Colonic mucosa (tissue), 4 donors: Measurements from ENCODE around the gene GSK3A. TPM values are rescaled to one million over a fixed set of nuclear protein-coding genes. Genes with fewer than 3 reads are reported as not detected.

Source experiments
- DNase-seq: peaks from one replicate; pipeline ENCODE4 v3.0.0-alpha.2; 2020
- H3K27ac ChIP-seq: fragments of 200-600 bp; one replicate; pipeline ENCODE4 v1.8.0; 2021
- H3K27me3 ChIP-seq: fragments of 200-600 bp; one replicate; pipeline ENCODE4 v1.8.0; 2021
- H3K36me3 ChIP-seq: fragments of 200-600 bp; one replicate; pipeline ENCODE4 v1.8.0; 2021
- H3K4me1 ChIP-seq: fragments of 200-600 bp; one replicate; pipeline ENCODE4 v1.8.0; 2021; ENCODE audit warnings: mild to moderate bottlenecking
- H3K4me3 ChIP-seq: fragments of 200-600 bp; one replicate; pipeline ENCODE4 v1.8.0; 2021
- H3K9ac ChIP-seq, 2 donors: one replicate each; pipeline ENCODE4 v1.7.0; 2013; ENCODE audit warnings: control low read depth in 2 of 2, low read depth in 2 of 2, low read length in 2 of 2
- H3K9me3 ChIP-seq: fragments of 200-600 bp; one replicate; pipeline ENCODE4 v1.8.0; 2021
- CTCF ChIP-seq: fragments of 200-600 bp; IDR thresholded peaks from one replicate; pipeline ENCODE4 v1.8.0; 2022; ENCODE audit warnings: antibody characterized with exemption, mild to moderate bottlenecking
- intact Hi-C: fragments of 100-400 bp; cut with DNase I; formaldehyde crosslinking; loops from one replicate; pipeline ENCODE4 v1.14.1; 2022
- total RNA-seq, 2 donors: library from RNA; stranded (reverse); fragmentation: NEBNext Ultra II Directional in 1 of 2; extraction: Animal tissue kit (Norgen Biotek cat#: 25700) in 1 of 2; gene quantifications; one replicate each; pipeline ENCODE4 v1.2.1, GENCODE V29; 2021
- donor health status: healthy.
- donor health status: DM: no; HTN: no; CAD: no.
- donor health status: DM: no; HTN: no; CAD: no.

Gene GSK3A
- total RNA-seq, 2 donors from 2014 or later = 47.8 to 51.8 TPM

DNA sequence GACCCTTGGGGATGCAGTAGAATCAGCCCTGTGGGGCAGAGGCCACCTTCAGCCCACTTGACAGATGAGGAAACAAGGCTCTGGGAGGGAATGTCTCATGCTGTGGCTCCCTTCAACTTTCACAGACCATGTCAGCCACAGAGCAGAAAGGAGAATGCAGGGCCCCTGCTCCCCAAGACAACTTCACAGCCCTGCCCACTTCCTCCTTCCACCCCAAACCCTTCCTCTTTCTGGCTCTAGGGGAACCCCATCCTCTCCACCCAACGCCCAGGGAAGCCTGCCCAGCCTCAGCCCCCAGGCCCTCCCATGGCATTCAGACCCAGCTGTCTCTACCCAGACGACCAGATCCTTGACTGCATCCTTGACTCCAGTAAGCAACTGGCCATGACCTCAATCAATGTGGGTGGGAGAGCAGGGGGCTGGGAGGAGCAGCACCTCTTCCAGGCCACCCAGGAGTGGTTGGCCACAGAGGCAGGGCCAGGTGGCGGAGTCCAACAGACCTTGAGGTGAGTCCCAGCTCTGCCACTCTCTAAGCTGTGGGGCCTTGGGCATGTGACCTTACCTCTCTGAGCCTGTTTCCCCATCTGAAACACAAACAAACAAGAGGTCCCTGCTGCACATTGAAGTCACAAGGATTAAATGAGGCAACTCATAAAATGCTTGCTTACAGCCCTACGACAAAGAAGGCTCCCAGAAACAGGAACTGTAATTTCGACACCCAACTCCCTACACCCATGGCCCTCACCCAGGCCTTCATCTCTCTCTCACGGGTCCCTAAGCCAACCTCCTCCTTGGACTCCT lies 40.7 kb downstream of the GSK3A start:
- peaks cover 10% of the 10 kb centered on the region for H3K36me3 ChIP-seq
- H3K4me3 ChIP-seq = no peak overlapping the region
- H3K27me3 ChIP-seq = no peaks in the 10 kb centered on the region
- peak overlapping the region in 1 of 2 donors; percentile 28 for H3K9ac ChIP-seq
- intact Hi-C loops = no loop called here
- no peak for DNase-seq
- H3K9me3 ChIP-seq = no peaks in the 10 kb centered on the region
- TF ChIP-seq CTCF = no peak
- peak overlapping the region; percentile 74 for H3K27ac ChIP-seq
- H3K4me1 ChIP-seq = peaks cover 4% of the 10 kb centered on the region

DNA sequence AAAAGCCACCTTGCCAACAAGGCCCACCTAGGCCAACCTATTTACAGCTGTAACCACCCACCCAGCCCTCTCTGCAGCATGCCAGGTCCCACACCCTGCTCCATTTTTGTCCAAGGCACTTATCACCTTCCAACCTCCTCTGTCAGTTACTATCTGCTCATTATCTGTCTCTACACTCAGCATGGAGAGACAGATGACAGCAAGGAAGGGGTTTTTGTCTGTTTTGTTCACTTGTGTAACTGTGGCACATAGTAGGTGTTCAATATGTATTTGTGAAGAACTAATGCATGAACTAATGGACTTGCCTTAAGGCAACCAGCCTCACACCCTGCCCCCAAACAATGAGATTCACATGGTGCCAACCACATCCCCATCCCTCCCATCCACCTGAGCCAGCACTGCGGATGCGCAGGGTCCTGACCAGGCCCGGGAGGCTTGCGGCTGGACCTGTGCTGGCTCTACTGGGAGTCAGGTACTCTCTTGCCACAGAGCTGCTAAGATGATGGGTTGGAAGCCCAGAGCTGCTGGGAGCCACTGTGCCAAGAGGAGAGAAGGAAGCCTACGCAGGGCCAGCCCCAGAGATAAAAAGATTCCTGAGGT lies 42.2 kb downstream of the GSK3A start:
- H3K36me3 ChIP-seq = peaks cover 10% of the 10 kb centered on the region
- peak overlapping the region; percentile 66 for H3K27ac ChIP-seq
- no peak for DNase-seq
- no peak for TF ChIP-seq CTCF
- H3K9ac ChIP-seq = peak overlapping the region; percentile 5 to 27
- H3K27me3 ChIP-seq = no peaks in the 10 kb centered on the region
- no peaks in the 10 kb centered on the region for H3K9me3 ChIP-seq
- H3K4me3 ChIP-seq = no peak overlapping the region
- peaks cover 4% of the 10 kb centered on the region for H3K4me1 ChIP-seq
- intact Hi-C loops = no loop called here

- no peak overlapping the region for H3K4me3 ChIP-seq
Measured at GRCh38 chr19:42199440-42200115, 42.8 kb downstream of the GSK3A start.

GRCh38 chr19:42198676-42199439 lies 43.5 kb downstream of the GSK3A start:
- TF ChIP-seq CTCF = no peak
- peaks cover 4% of the 10 kb centered on the region for H3K4me1 ChIP-seq
- H3K27me3 ChIP-seq = no peaks in the 10 kb centered on the region
- DNase-seq = peak; percentile 47
- peak overlapping the region; percentile 66 for H3K27ac ChIP-seq
- intact Hi-C loops = no loop called here
- peak overlapping the region in 1 of 2 donors; percentile 4 for H3K9ac ChIP-seq
- H3K4me3 ChIP-seq = no peak overlapping the region
- H3K9me3 ChIP-seq = no peaks in the 10 kb centered on the region
- H3K36me3 ChIP-seq = peaks cover 9% of the 10 kb centered on the region

More at GRCh38 chr19:42199440-42200115, 42.8 kb downstream of the GSK3A start:
- no peaks in the 10 kb centered on the region for H3K9me3 ChIP-seq
- H3K27me3 ChIP-seq = no peaks in the 10 kb centered on the region
- H3K36me3 ChIP-seq = peaks cover 10% of the 10 kb centered on the region
- intact Hi-C loops = no loop called here
- H3K9ac ChIP-seq = peak overlapping the region in 1 of 2 donors; percentile 27
- H3K27ac ChIP-seq = peak overlapping the region; percentile 66
- TF ChIP-seq CTCF = no peak
- no peak for DNase-seq
- peaks cover 4% of the 10 kb centered on the region for H3K4me1 ChIP-seq

GRCh38 chr19:42197375-42197817 lies 45.0 kb downstream of the GSK3A start:
- Histone ChIP-seq H3K27me3 (no peaks in the 10 kb centered on the region), H3K4me3 (no peak overlapping the region), H3K9me3 (no peaks in the 10 kb centered on the region), H3K9ac (peak overlapping the region in 1 of 2 donors; percentile 43), H3K27ac (no peak overlapping the region), H3K36me3 (peaks cover 5% of the 10 kb centered on the region), H3K4me1 (peaks cover 4% of the 10 kb centered on the region)
- intact Hi-C loops = no loop called here
- DNase-seq = no peak
- no peak for TF ChIP-seq CTCF
